K562 (cell line): ENCODE results near the gene SULT1C4. TPM values are rescaled to one million over a fixed set of nuclear protein-coding genes. Genes with fewer than 3 reads are reported as not detected.

Source experiments
- ATAC-seq: fragments of 200-7000 bp; cut with Tn5 transposase; 3 replicates; pipeline ENCODE4 v1.9.1; 2020; ENCODE audit warnings: moderate library complexity
- BruUV-seq: library from RNA; stranded (reverse); fragments of 400-500 nt; replicated peaks from 2 replicates; lab custom pipeline; 2021; lab: Mats Ljungman, UMichigan
- CTCF ChIA-PET: fragments of 300-600 bp; formaldehyde crosslinking; extraction: SDS; loops from one replicate; lab custom pipeline; 2021; ENCODE audit warnings: low intra/inter-chr PET ratio; lab: Yijun Ruan, JAX
- POLR2A ChIA-PET: fragments of 300-600, 350-650 bp; sonication (Branson Sonifier 250); formaldehyde crosslinking; extraction: SDS; loops from one replicate; lab custom pipeline; 2021; ENCODE audit warnings: antibody characterized with exemption, inconsistent platforms; lab: Yijun Ruan, JAX
- DNase-seq, 4 experiments: peaks; one replicate each; pipeline versions ENCODE4 v3.0.0 to v3.0.0-alpha.2; 2011 to 2018; ENCODE audit warnings: low spot score in 3 of 4, mixed read lengths in 3 of 4; ENCODE audit errors: extremely low read depth in 1 of 4
- FAIRE-seq: peaks from 2 replicates; lab custom pipeline; 2011; peaks lifted over from hg19 to GRCh38; lab: Jason Lieb, UNC
- H2AFZ ChIP-seq: 2 replicates; pipeline ENCODE4 v1.6.0; 2011; ENCODE audit warnings: low read depth, low read length, control low read depth, inconsistent platforms
- H3K27ac ChIP-seq: fragments of 200-600 bp; 3 replicates; pipeline ENCODE4 v1.8.0; 2011; ENCODE audit warnings: low read depth, mild to moderate bottlenecking, control low read depth, inconsistent platforms, low read length, moderate library complexity, mixed read lengths; ENCODE audit errors: extremely low read depth
- H3K27me3 ChIP-seq, 2 experiments: fragments of 300-600 bp in 1 of 2; 2 replicates in 1 of 2; 3 replicates in 1 of 2; pipeline versions ENCODE4 v1.6.0 to v1.8.0; 2011; ENCODE audit warnings: inconsistent platforms in 2 of 2, low read length in 2 of 2, mild to moderate bottlenecking in 1 of 2, mixed read lengths in 1 of 2, moderate library complexity in 1 of 2; ENCODE audit not compliant: control insufficient read depth in 2 of 2, insufficient read depth in 2 of 2
- H3K36me3 ChIP-seq: fragments of 300-600 bp; 3 replicates; pipeline ENCODE4 v1.8.0; 2011; ENCODE audit warnings: mild to moderate bottlenecking, low read length, inconsistent platforms; ENCODE audit not compliant: control insufficient read depth, insufficient read depth
- H3K4me1 ChIP-seq, 2 experiments: fragments of 200-600 bp in 1 of 2; replicated peaks in 1 of 2; 2 replicates in 1 of 2; 3 replicates in 1 of 2; pipeline versions ENCODE4 v1.5.1 to v1.8.0; 2011; ENCODE audit warnings: inconsistent platforms in 2 of 2, low read length in 2 of 2, mild to moderate bottlenecking in 1 of 2, mixed read lengths in 1 of 2, moderate library complexity in 1 of 2; ENCODE audit not compliant: control insufficient read depth in 2 of 2, insufficient read depth in 2 of 2
- H3K4me2 ChIP-seq: 2 replicates; pipeline ENCODE4 v1.6.1; 2011; ENCODE audit warnings: low read length, control low read depth, inconsistent platforms, mixed read lengths; ENCODE audit not compliant: insufficient read depth
- H3K4me3 ChIP-seq: fragments of 200-600 bp; sonication (generic), shearing (Covaris generic); 2 replicates; pipeline ENCODE4 v1.5.1; 2016; ENCODE audit warnings: control low read depth, inconsistent platforms
- H3K79me2 ChIP-seq: fragments of 200-600 bp; 3 replicates; pipeline ENCODE4 v1.8.0; 2011; ENCODE audit warnings: low read length, inconsistent platforms; ENCODE audit not compliant: control insufficient read depth, insufficient read depth
- H3K9ac ChIP-seq, 2 experiments: 2 replicates each; pipeline versions ENCODE4 v1.6.0 to v1.6.1; 2011; ENCODE audit warnings: low read depth in 2 of 2, low read length in 2 of 2, control low read depth in 1 of 2, inconsistent platforms in 1 of 2, mild to moderate bottlenecking in 1 of 2, mixed read lengths in 1 of 2; ENCODE audit not compliant: insufficient read depth in 1 of 2
- H3K9me1 ChIP-seq: one replicate; pipeline ENCODE4 v1.6.0; 2011; ENCODE audit warnings: inconsistent platforms, mild to moderate bottlenecking, low read length, moderate library complexity; ENCODE audit not compliant: control insufficient read depth, insufficient read depth
- H3K9me3 ChIP-seq: replicated peaks from 2 replicates; pipeline ENCODE4 v1.5.1; 2011; ENCODE audit warnings: low read depth, low read length, inconsistent platforms; ENCODE audit not compliant: control insufficient read depth, insufficient read depth
- H4K20me1 ChIP-seq: replicated peaks from 2 replicates; pipeline ENCODE4 v1.6.1; 2011; ENCODE audit warnings: low read length, inconsistent platforms, mixed read lengths; ENCODE audit not compliant: control insufficient read depth, insufficient read depth
- ATF1 ChIP-seq, 2 experiments: fragments of 450-650 bp in 1 of 2; IDR thresholded peaks; 2 replicates each; pipeline ENCODE4 v1.6.1; 2016; ENCODE audit warnings: missing compliant biosample characterization in 1 of 2, missing genetic modification characterization in 1 of 2
- BMI1 ChIP-seq: fragments of 150-350 bp; IDR thresholded peaks from 2 replicates; pipeline ENCODE4 v1.6.1; 2014; ENCODE audit warnings: low read length
- ELK3 ChIP-seq: fragments of 450-650 bp; formaldehyde crosslinking; IDR thresholded peaks from 2 replicates; pipeline ENCODE4 v1.4.0; 2020; ENCODE audit warnings: mild to moderate bottlenecking
- EP400 ChIP-seq: fragments of 450-650 bp; IDR thresholded peaks from 2 replicates; pipeline ENCODE4 v1.6.1; 2017; ENCODE audit warnings: antibody characterized with exemption, mild to moderate bottlenecking, moderate library complexity
- NFIC ChIP-seq: fragments of 450-650 bp; IDR thresholded peaks from 2 replicates; pipeline ENCODE4 v1.6.1; 2017; ENCODE audit warnings: mild to moderate bottlenecking, inconsistent platforms
- PTBP1 ChIP-seq: fragments of 200-400 bp; formaldehyde crosslinking; IDR thresholded peaks from 2 replicates; pipeline ENCODE4 v1.6.1; 2017; ENCODE audit warnings: low read depth, low read length
- ZBTB5 ChIP-seq: fragments of 450-650 bp; IDR thresholded peaks from 2 replicates; pipeline ENCODE4 v1.6.1; 2017; ENCODE audit warnings: antibody characterized with exemption
- ZKSCAN8 ChIP-seq: fragments of 200-800 bp; sonication (Bioruptor generic); IDR thresholded peaks from 2 replicates; pipeline ENCODE4 v1.6.1; 2016; ENCODE audit warnings: missing genetic modification characterization, missing compliant biosample characterization
- ZNF212 ChIP-seq: fragments of 450-650 bp; formaldehyde crosslinking; IDR thresholded peaks from 2 replicates; pipeline ENCODE4 v1.4.0; 2020; ENCODE audit warnings: mild to moderate bottlenecking
- ZNF3 ChIP-seq: fragments of 250-450 bp; sonication (Bioruptor Pico); IDR thresholded peaks from 2 replicates; pipeline ENCODE4 v1.5.0; 2021; ENCODE audit warnings: mild to moderate bottlenecking, moderate library complexity
- WGBS: fragments of 100-300 bp; shearing (Covaris generic); methylation state at CpG from one replicate; pipeline ENCODE4 v1.1.6; 2016; ENCODE audit warnings: low coverage, mixed read lengths; ENCODE audit not compliant: insufficient coverage; ENCODE audit errors: missing lambda C conversion rate; 5-methylcytosine and 5-hydroxymethylcytosine counted together
- in situ Hi-C: fragments of 300-500 bp; cut with MboI; formaldehyde crosslinking; loops from 4 replicates; pipeline ENCODE4 v1.15.0; 2018; ENCODE audit warnings: inconsistent platforms, mixed read lengths
- intact Hi-C: fragments of 100-400 bp; cut with micrococcal nuclease; formaldehyde crosslinking; loops from 2 replicates; pipeline ENCODE4 v1.14.2; 2022
- polyA plus RNA-seq, 8 experiments: library from polyadenylated mRNA; depleted of rRNA in 4 of 8; stranded (reverse) in 5 of 8; unstranded in 3 of 8; fragments of >200 nt; fragmentation: Nextera tagmentation in 2 of 8; fragmentation: Illumina TruSeq in 1 of 8; extraction: Ambion mirVana in 2 of 8; extraction: Trizol in 1 of 8; gene quantifications; 2 replicates each; pipeline versions ENCODE4 v1.2.1 to v1.2.3, GENCODE V29; 2011 to 2014; ENCODE audit warnings: inconsistent platforms in 1 of 8, missing spikeins in 1 of 8
- total RNA-seq, 7 experiments: library from RNA; depleted of rRNA in 6 of 7; stranded (reverse); fragments of >200 nt in 6 of 7; fragmentation: Illumina TruSeq in 2 of 7; extraction: Trizol in 2 of 7; gene quantifications; 2 replicates each; pipeline versions ENCODE4 v1.2.1 to v1.2.3, GENCODE V29; 2011 to 2021; ENCODE audit warnings: low replicate concordance in 1 of 7
- TF ChIP-seq, protein P1 (sequence below): fragments of 450-650 bp; formaldehyde crosslinking; IDR thresholded peaks from 2 replicates; pipeline ENCODE4 v1.4.0; 2020; ENCODE audit warnings: mild to moderate bottlenecking, moderate library complexity
- TF ChIP-seq, protein P2 (sequence below): fragments of 450-650 bp; IDR thresholded peaks from 2 replicates; pipeline ENCODE4 v1.6.1; 2014; ENCODE audit warnings: low read depth, mild to moderate bottlenecking, moderate library complexity, borderline replicate concordance
- TF ChIP-seq, protein P3 (sequence below): sonication (generic); formaldehyde crosslinking; IDR thresholded peaks from 2 replicates; pipeline ENCODE4 v1.8.1; 2023; ENCODE audit warnings: mild to moderate bottlenecking, missing genetic modification reagents
- TF ChIP-seq, protein P4 (sequence below): fragments of 250-450 bp; sonication (Bioruptor Pico); IDR thresholded peaks from 2 replicates; pipeline ENCODE4 v1.8.0; 2021; ENCODE audit warnings: mild to moderate bottlenecking, moderate library complexity

The SULT1C4 gene
- total and polyA plus RNA-seq, 9 of the 15 experiments (the other 6 are each of a cell fraction or from before 2014, with no cell fraction given), result 0.04 to 0.14 (median 0.09) TPM; not detected in 5

DNA sequence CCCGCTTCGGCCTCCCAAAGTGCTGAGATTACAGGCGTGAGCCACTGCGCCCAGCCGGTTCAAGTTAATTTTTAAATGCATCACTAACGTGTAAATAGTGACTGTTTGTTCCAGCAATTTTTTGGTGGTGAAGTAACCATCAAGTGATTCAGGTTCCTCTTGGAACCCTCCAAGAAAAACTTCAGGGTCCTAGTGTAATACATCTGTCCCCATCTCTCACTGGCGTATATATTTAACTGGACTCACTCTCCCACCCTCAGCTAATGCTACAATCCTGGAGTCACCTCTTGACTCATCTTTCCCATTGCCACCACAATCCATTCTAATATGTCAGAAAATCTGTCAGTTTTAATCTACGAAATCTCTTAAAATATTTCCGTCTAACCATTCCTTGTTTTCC, 10.3 kb downstream of the SULT1C4 start:
- intact Hi-C loops, result no loop called here
- Histone ChIP-seq H4K20me1 (no peaks in the 10 kb centered on the region), H3K79me2 (no peaks in the 10 kb centered on the region), H3K27ac (no peak overlapping the region), H3K4me3 (no peak overlapping the region), H2AFZ (0 out of 2 replicates have a peak overlapping the region, but pooled peaks have one; percentile 7), H3K9me3 (no peaks in the 10 kb centered on the region), H3K9ac (no peak overlapping the region), H3K4me1 (no peaks in the 10 kb centered on the region), H3K4me2 (no peak overlapping the region), H3K9me1 (no peaks in the 10 kb centered on the region), H3K36me3 (no peaks in the 10 kb centered on the region), H3K27me3 (no peaks in the 10 kb centered on the region)
- ATAC-seq (no peak), FAIRE-seq (no peak), DNase-seq (no peak)
- POLR2A ChIA-PET, result interaction anchor here (0.6 to 0.7 kb wide), 2 partner anchors 13 to 331 kb away, joined by 3 read pairs; partner anchors contain the start of gene RANBP2
- 43% methylated on average over 9 of the region's 9 CpGs for WGBS
- BruUV-seq, result no TSS peak
- in situ Hi-C loops, result no loop called here
- TF ChIP-seq, protein P1, sequence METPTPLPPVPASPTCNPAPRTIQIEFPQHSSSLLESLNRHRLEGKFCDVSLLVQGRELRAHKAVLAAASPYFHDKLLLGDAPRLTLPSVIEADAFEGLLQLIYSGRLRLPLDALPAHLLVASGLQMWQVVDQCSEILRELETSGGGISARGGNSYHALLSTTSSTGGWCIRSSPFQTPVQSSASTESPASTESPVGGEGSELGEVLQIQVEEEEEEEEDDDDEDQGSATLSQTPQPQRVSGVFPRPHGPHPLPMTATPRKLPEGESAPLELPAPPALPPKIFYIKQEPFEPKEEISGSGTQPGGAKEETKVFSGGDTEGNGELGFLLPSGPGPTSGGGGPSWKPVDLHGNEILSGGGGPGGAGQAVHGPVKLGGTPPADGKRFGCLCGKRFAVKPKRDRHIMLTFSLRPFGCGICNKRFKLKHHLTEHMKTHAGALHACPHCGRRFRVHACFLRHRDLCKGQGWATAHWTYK (CRISPR knock-in tag), result no peak
- no peak for TF ChIP-seq NFIC
- no peak for TF ChIP-seq ELK3 (CRISPR knock-in tag)
- TF ChIP-seq ATF1 (CRISPR knock-in tag; IDR thresholded peaks at IDR 0.05), result no peak
- no peak for TF ChIP-seq ATF1 (tag; IDR thresholded peaks at IDR 0.05)
- TF ChIP-seq ZNF3 (CRISPR knock-in tag), result no peak
- TF ChIP-seq EP400, result no peak
- TF ChIP-seq PTBP1, result no peak
- TF ChIP-seq ZKSCAN8, result no peak
- no peak for TF ChIP-seq ZBTB5
- TF ChIP-seq, protein P2, sequence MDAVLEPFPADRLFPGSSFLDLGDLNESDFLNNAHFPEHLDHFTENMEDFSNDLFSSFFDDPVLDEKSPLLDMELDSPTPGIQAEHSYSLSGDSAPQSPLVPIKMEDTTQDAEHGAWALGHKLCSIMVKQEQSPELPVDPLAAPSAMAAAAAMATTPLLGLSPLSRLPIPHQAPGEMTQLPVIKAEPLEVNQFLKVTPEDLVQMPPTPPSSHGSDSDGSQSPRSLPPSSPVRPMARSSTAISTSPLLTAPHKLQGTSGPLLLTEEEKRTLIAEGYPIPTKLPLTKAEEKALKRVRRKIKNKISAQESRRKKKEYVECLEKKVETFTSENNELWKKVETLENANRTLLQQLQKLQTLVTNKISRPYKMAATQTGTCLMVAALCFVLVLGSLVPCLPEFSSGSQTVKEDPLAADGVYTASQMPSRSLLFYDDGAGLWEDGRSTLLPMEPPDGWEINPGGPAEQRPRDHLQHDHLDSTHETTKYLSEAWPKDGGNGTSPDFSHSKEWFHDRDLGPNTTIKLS, result no peak
- TF ChIP-seq, protein P3, sequence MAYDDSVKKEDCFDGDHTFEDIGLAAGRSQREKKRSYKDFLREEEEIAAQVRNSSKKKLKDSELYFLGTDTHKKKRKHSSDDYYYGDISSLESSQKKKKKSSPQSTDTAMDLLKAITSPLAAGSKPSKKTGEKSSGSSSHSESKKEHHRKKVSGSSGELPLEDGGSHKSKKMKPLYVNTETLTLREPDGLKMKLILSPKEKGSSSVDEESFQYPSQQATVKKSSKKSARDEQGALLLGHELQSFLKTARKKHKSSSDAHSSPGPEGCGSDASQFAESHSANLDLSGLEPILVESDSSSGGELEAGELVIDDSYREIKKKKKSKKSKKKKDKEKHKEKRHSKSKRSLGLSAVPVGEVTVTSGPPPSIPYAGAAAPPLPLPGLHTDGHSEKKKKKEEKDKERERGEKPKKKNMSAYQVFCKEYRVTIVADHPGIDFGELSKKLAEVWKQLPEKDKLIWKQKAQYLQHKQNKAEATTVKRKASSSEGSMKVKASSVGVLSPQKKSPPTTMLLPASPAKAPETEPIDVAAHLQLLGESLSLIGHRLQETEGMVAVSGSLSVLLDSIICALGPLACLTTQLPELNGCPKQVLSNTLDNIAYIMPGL (CRISPR knock-in tag), result no peak
- TF ChIP-seq, protein P4, sequence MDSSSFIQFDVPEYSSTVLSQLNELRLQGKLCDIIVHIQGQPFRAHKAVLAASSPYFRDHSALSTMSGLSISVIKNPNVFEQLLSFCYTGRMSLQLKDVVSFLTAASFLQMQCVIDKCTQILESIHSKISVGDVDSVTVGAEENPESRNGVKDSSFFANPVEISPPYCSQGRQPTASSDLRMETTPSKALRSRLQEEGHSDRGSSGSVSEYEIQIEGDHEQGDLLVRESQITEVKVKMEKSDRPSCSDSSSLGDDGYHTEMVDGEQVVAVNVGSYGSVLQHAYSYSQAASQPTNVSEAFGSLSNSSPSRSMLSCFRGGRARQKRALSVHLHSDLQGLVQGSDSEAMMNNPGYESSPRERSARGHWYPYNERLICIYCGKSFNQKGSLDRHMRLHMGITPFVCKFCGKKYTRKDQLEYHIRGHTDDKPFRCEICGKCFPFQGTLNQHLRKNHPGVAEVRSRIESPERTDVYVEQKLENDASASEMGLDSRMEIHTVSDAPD, result no peak
- TF ChIP-seq ZNF212, result no peak
- TF ChIP-seq BMI1, result no peak
- CTCF ChIA-PET, result no interaction called here
